NCI-H526 treated with DMSO at 0.1 percent for 48 hours (cell line): ENCODE results near the gene KIF26B.
"Not testable (repeated sequence)": the region's sequence is repeated elsewhere in the genome, so short reads cannot be mapped to it uniquely, and the experiment has no call there.

ENCODE experiments used
- DNase-seq: peaks from one replicate; lab custom pipeline; 2025; lab: John Stamatoyannopoulos, UW

The KIF26B gene

DNA sequence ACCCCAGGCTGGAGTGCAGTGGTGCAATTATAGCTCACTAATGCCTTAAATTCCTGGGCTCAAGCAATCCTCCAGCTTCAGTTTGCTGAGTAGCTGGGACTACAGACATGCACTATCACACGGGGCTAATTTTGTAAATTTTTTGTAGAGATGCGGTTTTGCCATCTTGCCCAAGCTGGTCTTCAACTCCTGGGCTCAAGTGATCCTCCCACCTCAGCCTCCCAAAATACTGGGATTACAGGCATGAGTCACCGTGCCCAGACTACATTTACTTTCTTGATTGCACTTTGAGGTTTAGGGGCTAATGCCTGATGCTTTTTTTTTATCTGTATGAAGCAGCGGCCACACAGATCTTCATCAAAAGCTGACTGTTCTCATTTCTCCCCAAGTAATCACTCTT, 124.6 kb downstream of the KIF26B start:
- DNase-seq: no peak

DNA sequence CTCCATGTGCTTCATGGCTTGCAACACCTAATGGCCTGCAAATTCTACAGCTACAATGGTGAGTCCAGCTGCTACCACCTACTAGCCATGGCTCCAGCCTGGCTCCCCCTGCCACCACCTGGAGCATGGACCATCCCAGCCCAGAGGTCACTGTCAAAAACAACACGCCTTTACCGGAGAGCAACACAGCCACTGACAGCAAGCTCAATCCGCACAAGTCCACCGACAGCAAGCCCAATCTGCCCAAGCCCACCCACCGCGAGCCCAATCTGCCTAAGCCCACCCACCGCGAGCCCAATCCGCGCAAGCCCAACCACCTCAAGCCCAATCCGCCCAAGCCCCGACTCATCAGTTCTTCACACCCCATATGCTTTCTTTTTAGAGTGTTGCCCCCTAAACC, 128.2 kb downstream of the KIF26B start:
- no peak for DNase-seq

DNA sequence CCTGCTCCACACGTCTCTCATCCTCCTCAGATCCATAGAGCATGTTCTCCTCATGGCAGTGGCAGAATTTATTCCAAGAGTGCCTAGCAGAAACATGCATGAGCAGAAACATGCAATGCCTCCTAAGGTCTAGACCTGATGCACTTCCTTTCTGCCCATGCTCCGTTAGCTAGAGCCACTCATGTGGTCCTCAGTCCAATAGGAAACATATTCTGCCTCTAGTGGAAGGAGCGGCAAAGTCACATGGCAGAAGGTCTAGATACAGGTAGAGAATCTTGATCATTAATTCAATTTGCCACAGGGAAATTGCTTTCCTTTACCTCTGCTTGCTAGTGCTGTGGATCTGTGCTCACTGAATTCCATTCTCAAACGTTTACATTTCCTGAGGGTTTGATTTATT, 130.4 kb downstream of the KIF26B start:
- no peak for DNase-seq

DNA sequence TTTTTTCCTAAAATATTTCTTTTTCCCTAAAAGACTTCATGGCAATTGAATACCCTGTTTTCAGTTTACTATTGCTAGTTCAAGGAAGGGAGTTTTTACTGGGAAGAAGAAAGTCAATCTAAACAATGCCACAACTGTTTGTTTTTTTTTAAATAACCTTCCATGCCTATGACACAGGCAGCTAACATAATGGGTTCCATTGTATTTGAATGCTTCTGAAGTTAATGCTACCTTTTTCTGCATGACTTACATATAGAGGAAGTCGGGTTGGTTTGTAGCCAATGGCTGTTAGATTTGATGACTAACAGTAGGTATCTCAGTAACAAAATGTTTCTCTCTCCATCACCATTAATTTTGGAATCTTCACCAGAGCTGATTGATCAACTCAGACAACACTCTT, 134.0 kb downstream of the KIF26B start:
- no peak for DNase-seq

- DNase-seq: no peak
Observed at GRCh38 chr1:245290836-245291235, 136.1 kb downstream of the KIF26B start.

DNA sequence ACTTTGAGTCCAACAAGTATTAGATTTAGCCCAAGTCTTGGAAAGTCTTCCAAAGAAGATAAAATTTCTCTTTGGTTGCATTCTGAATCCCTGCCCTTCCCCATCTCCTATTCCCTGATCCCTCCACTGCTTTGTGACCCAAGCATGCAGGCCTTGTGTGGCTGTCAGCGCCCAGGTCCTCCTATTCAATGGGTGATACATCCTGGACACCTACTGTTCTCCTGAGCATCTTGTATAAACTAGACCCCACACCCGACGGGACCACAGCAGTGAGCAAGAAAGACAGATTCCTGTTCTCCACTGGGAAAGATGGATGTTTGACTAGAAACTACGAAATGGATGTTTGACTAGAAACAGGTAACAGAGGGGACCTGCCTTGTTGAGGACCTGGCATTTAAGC, 136.6 kb downstream of the KIF26B start:
- DNase-seq: no peak

- no peak for DNase-seq
Observed at GRCh38 chr1:245292141-245292540, 137.4 kb downstream of the KIF26B start.

DNA sequence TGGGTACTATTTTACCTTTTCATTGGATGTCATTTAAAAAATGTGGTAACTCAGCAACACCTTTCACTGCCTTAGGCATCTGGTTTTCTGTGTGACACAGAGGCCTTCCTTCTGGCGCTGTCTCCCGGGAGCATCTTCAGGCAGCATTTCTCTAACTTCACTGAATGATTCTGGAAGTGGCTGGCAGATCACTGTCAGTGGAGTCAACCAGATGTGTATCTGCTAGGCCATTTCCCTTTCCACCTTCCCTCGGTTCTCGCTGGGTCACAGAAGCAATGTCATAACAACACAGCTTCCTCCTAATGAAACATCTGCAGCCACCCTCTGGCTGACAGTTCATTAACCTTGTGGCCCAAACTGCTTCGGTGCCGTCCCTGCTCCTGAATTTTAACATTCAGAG, 137.8 kb downstream of the KIF26B start:
- no peak for DNase-seq

- DNase-seq: no peak
Observed at GRCh38 chr1:245294020-245294419, 139.2 kb downstream of the KIF26B start.

DNA sequence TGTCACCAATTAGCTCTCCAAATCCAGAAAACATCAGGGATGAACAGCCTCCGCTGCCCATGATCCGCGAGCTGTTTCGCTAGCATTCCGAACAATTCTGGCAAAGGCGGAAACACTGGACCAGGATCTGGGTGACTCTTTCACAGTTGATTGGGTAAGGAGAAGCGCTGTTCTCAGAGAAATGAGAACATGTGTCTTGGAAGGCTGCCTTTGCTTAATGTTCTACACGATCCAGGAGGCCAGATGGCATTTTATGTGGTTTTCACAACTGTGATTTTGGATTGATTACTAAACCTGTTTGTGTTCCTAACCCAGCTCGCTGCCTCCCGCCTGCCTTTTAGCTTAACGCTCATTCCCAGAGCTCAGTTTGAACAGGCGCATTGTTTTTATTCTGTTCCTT, 144.0 kb downstream of the KIF26B start:
- DNase-seq: no peak

DNA sequence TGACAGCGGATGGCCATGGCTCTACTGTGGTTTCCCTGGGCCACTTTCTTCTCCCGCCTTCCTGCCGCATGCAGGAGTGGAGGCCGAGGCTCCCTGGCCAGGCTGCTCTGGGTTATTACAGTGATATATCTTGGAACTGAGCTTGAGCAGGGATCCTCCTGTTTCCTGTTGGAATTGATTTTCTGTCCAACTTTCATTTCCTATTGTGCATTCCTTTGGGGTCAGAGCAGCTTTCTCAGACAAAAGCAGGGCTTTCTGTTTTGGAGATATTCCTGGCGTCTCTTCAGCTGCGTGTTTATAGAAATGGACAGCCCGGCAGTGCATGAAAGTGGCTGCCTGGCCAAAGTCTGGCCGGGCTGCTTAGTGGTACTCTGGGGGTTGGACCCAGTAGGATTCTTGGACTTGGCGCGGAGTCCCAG, 146.4 kb downstream of the KIF26B start:
- DNase-seq: no peak

DNA sequence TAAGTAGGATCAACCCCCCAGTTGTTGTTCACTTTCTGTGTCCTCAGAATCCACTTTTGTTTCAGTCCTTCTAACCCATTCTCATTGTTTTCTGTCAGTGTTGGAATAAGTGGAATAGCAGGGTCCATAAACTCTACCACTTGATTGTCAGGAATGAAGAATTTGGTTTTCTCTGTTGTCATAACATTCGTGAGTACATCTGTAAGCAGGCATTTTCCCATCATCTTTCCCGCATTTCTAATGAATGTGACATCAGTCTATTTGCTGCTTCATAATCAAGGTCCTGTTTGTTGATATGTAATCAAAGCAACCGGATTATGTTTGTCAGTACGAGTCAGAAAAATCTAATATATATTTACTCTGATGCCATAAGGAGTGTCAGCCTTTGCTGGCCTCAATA, 147.1 kb downstream of the KIF26B start:
- no peak for DNase-seq

GRCh38 chr1:245304698-245305097, 149.9 kb downstream of the KIF26B start:
- no peak for DNase-seq

DNA sequence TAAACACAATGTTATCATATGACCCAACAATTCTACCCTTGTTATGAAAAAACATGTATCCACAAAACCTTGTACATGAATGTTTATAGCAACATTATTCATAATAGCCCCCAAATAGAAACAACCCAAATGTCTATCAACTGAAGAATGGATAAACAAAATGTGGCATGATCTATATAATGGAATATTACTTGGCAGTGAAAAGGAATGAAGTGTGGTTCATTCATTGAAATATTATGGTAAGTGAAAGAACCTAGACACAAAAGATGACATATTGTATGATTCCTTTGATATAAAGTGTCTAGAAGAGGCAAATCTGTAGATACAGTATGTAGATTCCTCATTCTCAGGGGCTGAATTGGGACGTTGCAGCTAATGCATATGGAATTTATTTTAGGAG, 151.2 kb downstream of the KIF26B start:
- no peak for DNase-seq

GRCh38 chr1:245306628-245307410, 152.0 kb downstream of the KIF26B start:
- no peak for DNase-seq

- DNase-seq: no peak
Observed at GRCh38 chr1:245310571-245311531, 156.1 kb downstream of the KIF26B start.

DNA sequence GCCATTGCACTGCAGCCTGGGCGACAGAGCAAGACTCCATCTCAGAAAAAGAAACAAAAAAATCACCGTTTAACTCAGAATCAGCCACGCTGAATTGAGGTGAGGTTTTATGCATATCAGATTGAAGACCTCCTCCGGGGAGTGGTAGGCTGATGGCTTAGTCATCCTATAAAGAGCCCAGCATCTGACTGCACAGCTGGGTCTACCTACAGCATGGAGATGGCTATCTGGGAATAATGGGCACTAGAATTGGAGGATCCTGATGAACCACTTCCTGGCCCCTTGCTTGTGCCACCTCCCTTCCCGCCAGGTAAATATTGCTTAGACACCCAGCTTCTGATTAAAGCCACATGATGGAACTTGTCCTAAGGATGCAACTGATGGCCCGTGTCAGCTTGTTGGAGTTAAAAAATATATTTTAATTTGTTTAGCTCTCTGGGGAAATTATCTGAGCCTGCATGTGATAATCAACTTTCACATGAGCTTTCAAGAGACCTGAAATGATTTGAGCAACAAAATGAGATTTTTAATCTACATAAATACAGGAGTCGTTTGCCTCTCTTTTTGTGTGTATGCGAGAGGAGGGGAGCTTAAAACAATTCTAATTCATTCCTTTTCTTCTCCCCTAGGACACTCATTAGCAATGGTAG, 157.2 kb downstream of the KIF26B start:
- no peak for DNase-seq

DNA sequence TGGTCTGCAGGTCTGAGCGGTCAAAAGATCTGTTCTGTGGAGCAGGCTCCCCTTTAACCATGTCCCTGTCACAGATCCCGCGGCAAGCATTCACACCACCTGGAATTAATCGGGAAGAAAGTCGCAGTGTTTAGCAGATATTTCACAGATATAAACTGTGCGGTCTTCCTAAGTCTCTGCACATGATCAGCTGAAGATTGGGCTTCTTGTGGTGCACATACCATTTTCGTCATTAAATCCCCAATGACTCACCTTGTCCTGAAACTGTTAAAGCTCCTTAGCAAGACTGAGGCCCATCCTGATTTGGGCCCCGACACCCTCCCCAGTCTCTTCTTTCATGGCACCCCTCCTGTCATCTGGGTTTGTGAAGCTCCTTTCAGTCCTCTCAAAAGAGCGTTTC, 158.8 kb downstream of the KIF26B start:
- no peak for DNase-seq

DNA sequence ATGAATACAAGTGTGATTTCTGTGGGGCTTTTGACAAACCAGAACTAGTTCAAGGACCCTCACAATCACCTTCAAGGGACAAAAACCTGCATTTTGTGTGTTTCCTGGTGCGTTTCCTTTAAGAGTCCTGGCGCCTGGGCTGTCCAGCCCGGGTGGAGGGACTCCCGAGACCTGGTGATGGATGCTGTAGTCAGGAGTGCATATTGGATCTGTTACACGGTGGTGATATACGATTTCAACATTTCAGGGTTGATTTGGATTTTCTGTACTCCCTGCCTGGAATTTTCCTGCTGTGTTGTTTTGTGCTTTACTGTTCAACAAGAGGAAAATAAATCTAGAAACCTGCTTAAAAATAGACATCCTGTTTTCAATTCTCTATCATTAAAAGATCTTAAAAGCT, 162.0 kb downstream of the KIF26B start:
- no peak for DNase-seq

DNA sequence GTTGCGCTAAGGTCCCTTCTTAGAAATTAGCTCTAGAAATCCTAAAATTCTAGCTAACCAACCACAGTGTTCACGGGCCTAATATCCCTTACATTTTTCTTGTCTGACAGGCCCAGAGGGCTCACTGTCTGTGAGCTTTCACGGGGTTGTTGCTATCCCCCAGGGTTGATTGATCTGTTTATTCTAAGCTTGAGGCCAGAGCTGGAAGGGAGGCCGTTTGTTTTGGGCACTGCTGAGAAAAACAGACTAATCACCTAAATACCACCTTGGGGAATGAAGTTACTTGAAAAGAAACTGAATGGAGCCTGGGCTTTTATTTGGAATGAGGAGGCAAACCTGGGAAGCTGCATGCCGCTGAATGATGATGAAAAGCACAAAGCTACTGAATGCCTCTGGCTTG, 162.4 kb downstream of the KIF26B start:
- DNase-seq: no peak

DNA sequence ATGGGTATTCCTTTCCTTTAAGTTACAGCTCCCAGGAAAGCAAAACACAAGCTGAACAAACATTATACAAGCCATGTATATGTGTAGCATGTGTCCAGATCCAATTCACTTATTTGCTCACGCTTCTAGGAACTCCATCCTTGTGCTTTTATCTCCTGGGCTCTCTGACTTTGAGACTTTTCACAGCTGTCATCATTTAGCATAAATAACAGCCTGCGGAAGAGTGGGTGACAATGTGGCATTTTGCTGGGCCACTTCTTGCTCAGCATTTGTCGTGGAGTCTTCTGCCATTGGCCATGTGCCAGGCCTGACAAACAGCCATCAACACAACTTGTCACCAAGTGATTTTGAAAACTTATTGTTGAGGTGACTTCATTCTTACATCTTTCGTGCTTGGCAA, 164.3 kb downstream of the KIF26B start:
- DNase-seq: no peak

DNA sequence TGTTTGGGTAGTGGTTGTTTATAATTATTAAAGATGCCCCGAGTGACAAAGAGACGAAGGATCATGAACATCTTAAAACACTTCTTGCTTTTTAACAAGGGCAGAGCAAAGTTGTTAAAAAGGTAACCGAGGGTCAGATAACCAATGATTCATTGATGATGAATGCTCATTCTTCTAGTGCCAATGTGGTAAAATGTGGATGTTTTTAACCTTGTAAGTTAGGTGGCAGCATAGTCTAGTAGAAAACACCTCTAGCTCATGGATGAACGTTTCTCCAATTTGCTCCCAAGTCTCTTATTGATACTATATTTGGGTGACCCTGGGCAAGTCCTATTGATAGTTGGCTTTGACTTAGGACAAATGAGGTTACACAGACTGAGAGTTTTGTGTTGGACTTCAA, 167.9 kb downstream of the KIF26B start:
- no peak for DNase-seq

GRCh38 chr1:245323765-245324164, 169.0 kb downstream of the KIF26B start:
- DNase-seq: not testable (repeated sequence)
